HEK293 (cell line): ENCODE results near the gene CFAP299.

Experiments
- KLF16 ChIP-seq: fragments of 450-650 bp; formaldehyde crosslinking; IDR thresholded peaks from 2 replicates; pipeline ENCODE4 v1.5.1; 2017; ENCODE audit warnings: missing biosample characterization, missing genetic modification characterization
- ZNF426 ChIP-seq: fragments of 450-650 bp; formaldehyde crosslinking; IDR thresholded peaks from 2 replicates; pipeline ENCODE4 v1.5.1; 2017; ENCODE audit warnings: missing biosample characterization, missing genetic modification characterization, mild to moderate bottlenecking, inconsistent platforms, moderate library complexity
- ZNF596 ChIP-seq: fragments of 450-650 bp; IDR thresholded peaks from 2 replicates; pipeline ENCODE4 v1.5.0; 2018; ENCODE audit warnings: missing biosample characterization, mild to moderate bottlenecking, missing genetic modification characterization, moderate library complexity

DNA sequence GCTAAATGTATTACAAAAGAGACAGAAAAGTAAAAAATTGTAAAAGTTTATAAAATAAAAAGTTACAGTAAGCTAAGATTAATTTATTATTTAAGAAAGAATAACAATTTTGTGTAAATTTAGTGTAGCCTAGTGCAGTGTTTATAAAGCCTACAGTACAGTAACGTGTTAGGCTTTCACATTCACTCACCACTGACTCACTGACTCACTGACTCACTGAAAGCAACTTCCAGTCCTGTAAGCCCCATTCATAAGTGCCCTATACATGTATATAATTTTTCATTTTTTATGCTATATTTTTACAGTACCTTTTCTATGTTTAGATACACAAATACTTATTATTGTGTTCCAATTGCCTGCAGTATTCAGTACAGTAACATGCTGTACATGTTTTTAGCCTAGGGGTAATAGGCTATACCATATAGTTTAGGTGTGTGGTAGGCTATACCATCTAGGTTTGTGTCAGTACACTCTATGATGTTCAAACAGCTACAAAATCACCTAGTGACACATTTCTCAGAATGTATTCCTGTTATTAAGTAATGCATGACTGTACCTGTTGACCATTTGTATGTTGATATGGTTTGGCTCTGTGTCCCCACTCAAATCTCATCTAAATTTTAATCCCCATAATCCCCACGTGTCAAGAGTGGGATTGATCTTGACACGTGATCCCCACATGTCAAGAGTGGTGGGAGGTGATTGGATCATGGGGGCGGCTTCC lies 57.9 kb downstream of the CFAP299 start:
- TF ChIP-seq KLF16 (tag by site-specific recombination) (no peak), ZNF596 (tag by site-specific recombination) (no peak), ZNF426 (tag by site-specific recombination) (no peak)
